Gastroesophageal sphincter (tissue), 3 donors: ENCODE data around the gene GRID2.

Source experiments
- CTCF ChIP-seq, 4 experiments: fragments of 200-600 bp in 2 of 4; fragments of 450-650 bp in 2 of 4; sonication (generic) in 1 of 4; IDR thresholded peaks; one replicate each; pipeline ENCODE4 v1.5.1; 2017 to 2019; ENCODE audit warnings: antibody characterized with exemption in 4 of 4, mild to moderate bottlenecking in 2 of 4, moderate library complexity in 2 of 4
- POLR2A ChIP-seq, 2 donors: fragments of 450-650 bp; IDR thresholded peaks; one replicate each; pipeline ENCODE4 v1.6.1; 2017; ENCODE audit warnings: antibody characterized with exemption in 2 of 2, mild to moderate bottlenecking in 2 of 2, moderate library complexity in 1 of 2

- TF ChIP-seq POLR2A (IDR thresholded peaks at IDR 0.05) (no peak), CTCF (IDR thresholded peaks at IDR 0.05) (no peak)
Observed at GRCh38 chr4:92317047-92317446, 13.3 kb downstream of the GRID2 start.
